Measurements from ENCODE around the gene SV2B.

Gene SV2B

GRCh38 chr15:91268510-91268909 is 168.5 kb downstream of the SV2B start:
- peak; percentile 8 for DNase-seq (ENCODE audit: low spot score)

- no peak for DNase-seq (ENCODE audit: low spot score)
Measured at GRCh38 chr15:91270747-91271146, 170.7 kb downstream of the SV2B start.

DNA sequence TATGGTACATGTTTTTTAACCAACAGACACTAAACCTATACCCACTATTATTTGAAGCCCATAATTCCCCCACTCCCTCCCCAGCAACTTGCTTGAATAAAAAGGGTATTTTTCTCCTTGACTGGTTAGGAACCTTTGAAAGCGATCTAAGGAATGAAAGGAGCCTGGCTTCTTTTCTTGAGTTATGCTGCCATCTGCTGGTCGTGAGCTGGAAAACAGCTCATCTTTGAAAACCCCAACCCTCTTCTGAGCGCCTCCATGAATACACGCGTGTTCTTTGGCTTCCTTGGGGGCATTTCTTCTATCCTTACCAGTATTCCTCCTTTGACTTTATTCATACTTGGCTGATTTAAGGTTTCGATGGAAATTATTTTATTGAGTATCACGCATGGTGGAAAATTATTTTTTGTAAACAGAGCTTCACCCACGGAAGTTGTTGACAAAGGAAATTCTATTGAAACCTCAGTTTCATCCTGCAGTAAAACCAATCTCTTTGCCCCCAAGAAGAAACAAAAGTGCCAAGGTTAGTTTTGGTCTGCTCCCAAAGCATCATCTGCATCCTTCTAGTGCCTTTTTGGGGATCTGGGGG is 171.6 kb downstream of the SV2B start:
- DNase-seq (ENCODE audit: low spot score) = peak; percentile 49

GRCh38 chr15:91275844-91276243 is 175.8 kb downstream of the SV2B start:
- DNase-seq (ENCODE audit: low spot score) = no peak

- no peak for DNase-seq (ENCODE audit: low spot score)
Measured at GRCh38 chr15:91278951-91279350, 178.9 kb downstream of the SV2B start.

- DNase-seq (ENCODE audit: low spot score) = no peak
Measured at GRCh38 chr15:91279486-91279885, 179.4 kb downstream of the SV2B start.

DNA sequence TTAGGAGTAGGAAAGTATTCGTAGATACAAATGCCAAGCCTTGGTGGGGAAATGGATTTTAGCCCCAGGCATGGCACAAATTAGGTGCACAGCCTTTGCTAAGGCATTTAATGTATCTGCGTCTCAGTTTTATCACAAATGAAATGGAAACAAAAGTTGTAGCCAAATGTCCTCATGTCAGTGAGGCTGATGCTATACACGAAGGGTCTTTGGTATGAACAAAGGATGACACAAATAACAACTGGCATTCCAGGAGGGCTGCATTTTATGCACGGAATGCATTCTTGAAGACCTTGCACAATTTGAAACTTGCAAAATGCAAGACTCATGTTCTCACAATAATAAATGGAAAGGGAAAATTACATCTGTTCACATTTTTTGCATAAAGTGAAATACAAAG is 181.9 kb downstream of the SV2B start:
- no peak for DNase-seq (ENCODE audit: low spot score)

DNA sequence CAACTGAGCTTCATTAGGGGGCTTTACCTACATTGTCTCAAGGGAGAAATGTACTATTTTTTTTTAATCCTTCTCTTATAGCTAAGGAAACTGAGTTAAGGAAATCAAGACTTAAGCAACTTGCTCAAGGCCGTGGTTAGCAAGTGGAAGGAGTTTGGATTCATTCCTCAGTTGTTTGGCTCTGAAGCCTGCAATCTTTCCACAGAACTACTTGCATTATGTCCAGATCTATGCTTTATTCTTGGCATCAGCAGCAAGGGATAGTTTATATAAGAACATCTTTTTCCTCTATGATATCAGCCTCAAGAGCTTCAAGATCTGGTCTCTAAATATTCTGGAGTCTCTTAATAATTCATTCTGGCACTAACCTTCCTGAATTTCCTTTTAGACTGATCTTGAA is 182.4 kb downstream of the SV2B start:
- no peak for DNase-seq (ENCODE audit: low spot score)

DNA sequence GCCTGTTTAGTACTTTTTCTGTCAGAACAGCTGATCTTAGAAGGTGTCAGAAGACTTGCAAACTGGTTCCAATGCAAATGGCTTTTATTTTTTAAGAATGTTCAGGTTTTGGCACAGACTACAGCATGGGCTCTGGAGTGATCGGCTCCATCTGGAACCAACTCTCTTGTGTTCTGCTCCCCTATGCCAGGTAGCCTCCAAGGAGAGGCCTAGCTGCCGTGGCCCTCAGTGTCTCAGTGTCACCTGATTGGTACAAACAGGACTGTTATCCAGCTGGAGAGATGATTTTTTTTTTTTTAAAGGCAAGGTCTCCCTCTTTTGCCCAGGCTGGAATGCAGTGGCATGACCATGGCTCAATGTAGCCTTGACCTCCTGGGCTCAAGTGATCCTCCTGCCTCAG is 183.1 kb downstream of the SV2B start:
- DNase-seq (ENCODE audit: low spot score) = no peak

GRCh38 chr15:91284758-91285466 is 184.9 kb downstream of the SV2B start:
- no peak for DNase-seq (ENCODE audit: low spot score)

DNA sequence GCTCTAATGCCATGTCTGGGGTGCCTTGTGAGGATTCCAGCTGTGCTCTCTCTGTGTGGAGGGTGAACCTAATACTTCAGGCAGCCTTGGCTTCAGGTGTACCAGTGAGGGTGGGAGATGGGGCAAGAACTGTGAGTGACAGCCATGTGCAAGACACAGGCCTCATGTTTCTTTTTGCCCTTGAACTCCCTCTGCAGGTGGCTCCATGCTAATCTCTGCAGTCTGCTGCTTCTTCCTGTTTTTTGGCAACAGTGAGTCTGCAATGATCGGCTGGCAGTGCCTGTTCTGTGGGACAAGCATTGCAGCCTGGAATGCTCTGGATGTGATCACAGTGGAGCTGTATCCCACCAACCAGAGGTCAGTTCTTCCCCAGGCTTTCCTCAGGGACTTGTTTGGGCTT is 189.3 kb downstream of the SV2B start:
- DNase-seq (ENCODE audit: low spot score) = peak; percentile 13

DNA sequence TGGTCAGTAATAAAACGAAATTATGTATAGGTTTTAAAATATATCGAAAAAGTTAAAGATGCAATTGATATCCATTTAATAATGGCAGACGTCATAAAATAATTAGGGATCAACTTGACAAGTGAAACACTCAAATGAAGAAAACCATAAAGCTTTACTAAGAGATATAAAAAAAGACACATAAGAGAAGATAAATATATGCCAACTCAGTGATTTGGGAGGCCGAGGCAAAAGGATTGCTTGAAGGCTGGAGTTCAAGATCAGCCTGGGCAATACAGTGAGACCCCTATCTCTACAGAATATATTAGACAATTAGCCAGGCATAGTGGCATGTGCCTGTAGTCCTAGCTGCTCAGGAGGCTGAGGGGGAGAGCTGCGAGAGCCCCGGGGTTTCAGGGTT is 190.5 kb downstream of the SV2B start:
- DNase-seq (ENCODE audit: low spot score) = no peak

DNA sequence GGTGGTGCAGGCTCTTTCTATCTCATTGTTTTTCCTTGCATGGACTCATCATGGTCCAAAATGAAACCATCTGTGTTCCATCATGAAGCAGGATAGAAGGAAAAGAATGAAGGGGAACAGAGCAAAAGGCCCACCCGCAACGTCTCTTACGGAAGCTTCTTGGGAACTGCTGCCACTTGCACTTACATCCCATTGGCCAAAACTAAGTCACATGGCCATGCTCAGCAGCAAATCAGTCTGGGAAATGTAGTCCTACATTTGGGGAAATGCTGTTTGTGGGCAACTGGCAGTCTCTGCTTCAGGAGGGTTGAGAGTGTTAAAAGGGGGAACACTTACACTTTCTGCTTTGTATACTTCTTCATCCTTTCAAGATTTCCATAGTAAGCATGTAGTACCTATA is 191.6 kb downstream of the SV2B start:
- peak; percentile 38 for DNase-seq (ENCODE audit: low spot score)

DNA sequence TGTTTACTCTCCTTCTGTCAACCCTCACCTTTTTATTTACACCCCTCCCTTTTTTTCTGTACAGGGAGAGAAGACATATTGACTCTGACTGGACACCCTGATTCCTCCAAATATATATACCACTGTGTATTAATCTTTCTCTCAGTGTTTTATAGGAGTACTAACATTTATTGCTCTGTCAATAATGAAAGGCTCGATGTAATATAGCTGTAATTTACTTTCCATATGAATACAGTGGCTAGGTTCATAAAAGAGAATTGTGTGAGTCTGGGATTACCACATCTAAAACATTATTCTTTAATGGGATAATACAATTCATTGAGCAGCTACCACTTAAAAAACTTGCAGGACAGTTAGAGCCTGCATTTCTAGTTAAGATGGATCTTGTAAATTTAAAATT is 194.3 kb downstream of the SV2B start:
- DNase-seq (ENCODE audit: low spot score) = no peak

GRCh38 chr15:91294795-91295194 is 194.7 kb downstream of the SV2B start:
- DNase-seq (ENCODE audit: low spot score) = no peak

- no peak for DNase-seq (ENCODE audit: low spot score)
Measured at GRCh38 chr15:91298101-91298500, 198.0 kb downstream of the SV2B start.

- DNase-seq (ENCODE audit: low spot score) = peak; percentile 50
Measured at GRCh38 chr15:91302588-91303439, 202.8 kb downstream of the SV2B start.

DNA sequence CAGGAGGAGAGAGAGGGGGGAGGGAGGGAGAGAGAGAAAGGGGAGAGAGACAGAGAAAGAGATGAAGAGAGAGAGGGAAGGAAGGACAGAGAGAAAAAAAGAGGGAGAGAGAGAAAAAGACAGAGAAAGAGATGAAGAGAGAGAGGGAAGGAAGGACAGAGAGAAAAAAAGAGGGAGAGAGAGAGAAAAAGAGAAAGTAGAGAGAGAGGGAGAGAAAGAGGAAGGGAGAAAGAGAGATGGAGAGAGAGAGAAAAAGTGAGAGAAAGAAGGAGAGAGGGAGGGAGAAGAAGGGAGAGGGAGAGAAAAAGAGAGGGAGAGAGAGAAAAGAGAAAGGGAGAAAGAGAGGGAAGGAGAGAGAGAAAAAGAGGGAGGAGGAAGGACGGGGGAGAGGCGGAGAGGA is 204.2 kb downstream of the SV2B start:
- no peak for DNase-seq (ENCODE audit: low spot score)

DNA sequence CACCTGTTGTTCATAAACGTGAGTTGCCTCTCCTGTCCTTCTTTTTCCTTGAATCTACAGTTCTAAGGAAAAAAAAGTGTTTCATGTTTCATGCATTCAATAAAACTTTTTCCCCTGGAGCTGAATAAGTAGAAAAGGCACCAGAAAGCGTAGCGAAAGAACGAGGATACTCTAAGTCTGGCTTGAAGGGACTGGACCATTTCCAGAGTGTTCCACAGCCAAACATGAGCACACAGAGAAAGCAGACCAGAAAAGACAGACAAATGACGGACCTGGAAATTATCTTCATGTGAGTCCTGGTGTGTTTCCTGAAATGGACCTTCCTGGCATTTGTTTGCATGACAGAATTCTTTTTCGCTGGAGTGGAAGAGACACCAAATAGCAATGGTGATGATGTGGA is 204.7 kb downstream of the SV2B start:
- DNase-seq (ENCODE audit: low spot score) = no peak

- no peak for DNase-seq (ENCODE audit: low spot score)
Measured at GRCh38 chr15:91306144-91306543, 206.1 kb downstream of the SV2B start.

DNA sequence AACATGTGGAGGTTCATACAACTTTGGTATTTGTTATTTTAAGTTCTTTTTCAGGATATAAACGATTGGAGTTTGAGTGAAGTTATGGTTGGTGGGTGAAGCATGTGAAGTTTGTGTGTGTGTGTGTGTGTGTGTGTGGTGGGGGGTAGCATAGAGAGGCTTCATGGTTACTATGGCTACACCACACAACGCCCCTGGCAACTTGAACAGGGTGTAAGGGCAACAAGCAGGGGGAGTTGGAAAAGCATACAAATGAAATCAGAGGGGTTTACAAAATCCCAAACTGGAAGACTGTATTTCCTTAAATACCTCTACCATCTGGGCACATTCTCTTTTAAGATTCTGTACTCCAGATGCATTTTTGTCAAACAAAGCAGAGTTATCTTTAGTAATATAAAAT is 207.5 kb downstream of the SV2B start:
- no peak for DNase-seq (ENCODE audit: low spot score)

GRCh38 chr15:91308199-91308598 is 208.1 kb downstream of the SV2B start:
- no peak for DNase-seq (ENCODE audit: low spot score)

GRCh38 chr15:91308855-91309254 is 208.8 kb downstream of the SV2B start:
- DNase-seq (ENCODE audit: low spot score) = no peak

All from germinal center (tissue), 1 donor.